WERI-Rb-1 (cell line): ENCODE data around the gene PLCXD1.
"Not testable (repeated sequence)": the region's sequence is repeated elsewhere in the genome, so short reads cannot be mapped to it uniquely, and the experiment has no call there.

ENCODE experiments used
- DNase-seq: peaks from one replicate; pipeline ENCODE4 v3.0.0-alpha.2; 2020
- H3K27ac ChIP-seq: fragments of 250-450 bp; sonication (Bioruptor Pico); 2 replicates; pipeline ENCODE4 v1.5.1; 2020; ENCODE audit warnings: mild to moderate bottlenecking, moderate library complexity
- H3K27me3 ChIP-seq: fragments of 250-450 bp; sonication (Bioruptor Pico); 2 replicates; pipeline ENCODE4 v1.5.1; 2021; ENCODE audit warnings: mild to moderate bottlenecking, low read depth, moderate library complexity; ENCODE audit not compliant: insufficient read depth, severe bottlenecking
- H3K36me3 ChIP-seq: fragments of 250-450 bp; sonication (Bioruptor Pico); 2 replicates; pipeline ENCODE4 v1.5.1; 2020; ENCODE audit warnings: mild to moderate bottlenecking, moderate library complexity
- H3K4me3 ChIP-seq: 2 replicates; pipeline ENCODE4 v1.5.1; 2011; ENCODE audit warnings: low read depth, mild to moderate bottlenecking, control low read depth, low read length
- H3K9me3 ChIP-seq: fragments of 250-450 bp; sonication (Bioruptor Pico); 2 replicates; pipeline ENCODE4 v1.5.1; 2021; ENCODE audit warnings: mild to moderate bottlenecking, moderate library complexity; ENCODE audit not compliant: severe bottlenecking
- CTCF ChIP-seq: IDR thresholded peaks from 2 replicates; pipeline ENCODE4 v1.5.1; 2011; ENCODE audit warnings: low read depth, mild to moderate bottlenecking, control low read depth, inconsistent platforms, low read length

The PLCXD1 gene

DNA sequence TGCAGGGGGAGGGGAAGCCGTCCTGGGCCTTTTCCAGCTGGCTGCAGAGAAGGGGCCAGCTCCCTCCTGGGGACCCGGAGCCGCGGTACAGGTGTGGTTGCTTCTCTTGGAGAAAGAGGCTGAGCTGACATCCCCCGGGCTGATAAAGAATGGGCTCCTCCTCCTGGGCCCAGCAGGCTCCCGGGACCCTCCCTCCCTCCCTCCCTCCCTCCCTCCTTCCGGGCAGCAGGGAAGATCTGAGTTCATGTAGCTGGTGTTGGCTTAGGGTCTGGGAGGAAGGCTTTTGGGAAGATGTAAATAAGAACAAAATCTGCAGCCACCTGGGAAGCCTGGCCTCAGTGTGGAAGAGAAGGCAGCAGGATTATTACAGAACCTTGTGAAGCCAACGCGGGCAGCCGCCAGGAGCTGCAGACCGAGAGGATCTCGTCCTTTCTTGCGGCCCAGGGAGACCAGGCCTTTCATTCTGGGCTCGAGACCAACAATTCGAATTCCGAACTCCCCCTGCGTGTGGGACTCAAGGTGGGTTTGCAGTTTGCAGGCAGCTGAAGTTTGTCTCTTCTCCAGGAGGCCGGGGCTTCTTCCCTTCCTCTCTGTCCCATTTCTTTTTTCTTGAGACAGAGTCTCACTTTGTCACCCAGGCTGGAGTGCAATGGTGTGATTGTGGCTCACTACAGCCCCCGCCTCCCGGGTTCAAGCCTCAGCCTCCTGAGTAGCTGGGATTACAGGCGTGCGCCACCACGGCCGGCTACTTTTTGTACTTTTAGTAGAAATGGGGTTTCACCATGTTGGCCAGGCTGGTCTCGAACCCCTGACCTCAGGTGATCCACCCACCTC, at the start of gene PLCXD1:
PLCXD1 (plus strand) TSS at position 216 of the 834 bp plus-strand sequence. CDS start 2,807 bp downstream, outside the sequence.
- H3K4me3 ChIP-seq, result peak within 1 kb of the TSS; percentile 64
- peak within 1 kb of the TSS; percentile 88 for H3K27ac ChIP-seq
- peak; percentile 92 for DNase-seq
- no peaks in the 10 kb centered on the region for H3K27me3 ChIP-seq
- no peaks in the 10 kb centered on the region for H3K9me3 ChIP-seq
- H3K36me3 ChIP-seq, result peaks cover 26% of the 10 kb centered on the region
- TF ChIP-seq CTCF, result no peak

DNA sequence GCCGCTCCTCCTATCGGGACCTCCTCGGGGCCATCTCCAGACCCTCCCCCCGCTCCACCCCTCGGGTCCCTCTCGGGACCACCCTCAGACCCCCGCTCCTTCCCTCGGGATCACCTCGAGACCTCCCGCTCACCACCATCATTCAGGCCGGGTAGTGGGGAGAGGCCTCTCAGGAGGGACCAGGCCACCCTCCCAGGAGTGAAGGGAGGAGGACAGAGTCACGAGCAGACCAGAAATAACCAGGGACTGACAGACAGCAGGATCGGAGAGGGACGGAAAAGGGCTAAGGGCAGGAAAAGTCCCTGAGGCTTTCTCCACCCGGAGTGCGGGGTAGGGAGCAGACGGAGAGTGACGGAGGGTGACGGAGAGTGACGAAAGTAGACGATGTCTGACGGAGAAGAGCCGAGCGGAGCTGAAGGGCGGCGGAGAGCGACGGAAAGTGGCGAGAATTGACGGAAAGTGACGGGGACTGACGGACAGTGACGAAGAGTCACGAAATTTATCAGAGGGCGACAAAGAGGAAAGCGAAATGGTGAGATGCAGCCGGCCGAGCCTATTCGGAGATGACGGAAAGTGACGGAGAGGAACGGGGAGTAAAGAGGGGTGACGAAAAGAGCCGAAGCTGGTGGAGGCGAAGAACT, 49.4 kb upstream of the PLCXD1 start:
- H3K4me3 ChIP-seq, DNase-seq, H3K27ac ChIP-seq, H3K36me3 ChIP-seq, H3K9me3 ChIP-seq, H3K27me3 ChIP-seq: not testable (repeated sequence)

- H3K9me3 ChIP-seq, H3K27me3 ChIP-seq, H3K36me3 ChIP-seq, H3K27ac ChIP-seq, DNase-seq, H3K4me3 ChIP-seq: not testable (repeated sequence)
These were observed 48.9 kb upstream of the PLCXD1 start for GRCh38 chrX:232278-232655.

- H3K9me3 ChIP-seq, H3K27ac ChIP-seq, H3K36me3 ChIP-seq, DNase-seq, H3K27me3 ChIP-seq, H3K4me3 ChIP-seq: not testable (repeated sequence)
These were observed 45.0 kb upstream of the PLCXD1 start for GRCh38 chrX:236201-236600.

DNA sequence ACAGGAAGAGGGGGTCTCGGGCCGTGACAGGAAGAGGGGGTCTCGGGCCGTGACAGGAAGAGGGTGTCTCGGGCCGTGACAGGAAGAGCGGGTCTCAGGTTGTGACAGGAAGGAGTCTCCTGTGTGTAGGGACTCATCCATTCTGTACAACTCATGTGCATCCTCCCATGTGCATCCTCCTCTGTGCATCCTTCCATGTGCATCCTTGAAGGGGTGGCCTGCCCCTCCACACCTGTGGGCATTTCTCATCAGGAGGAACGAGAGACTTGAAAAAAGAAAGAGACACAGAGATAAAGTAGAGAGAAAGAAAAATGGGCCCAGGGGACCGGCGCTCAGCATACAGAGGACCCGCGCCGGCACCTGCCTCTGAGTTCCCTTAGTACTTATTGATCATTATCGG, 30.2 kb upstream of the PLCXD1 start:
- Histone ChIP-seq H3K9me3 (peaks cover 4% of the 10 kb centered on the region), H3K27ac (peak overlapping the region; percentile 54), H3K27me3 (no peaks in the 10 kb centered on the region), H3K36me3 (no peaks in the 10 kb centered on the region), H3K4me3 (no peak overlapping the region)
- no peak for TF ChIP-seq CTCF
- no peak for DNase-seq

- H3K9me3 ChIP-seq, H3K36me3 ChIP-seq, H3K4me3 ChIP-seq, H3K27me3 ChIP-seq: not testable (repeated sequence)
- H3K27ac ChIP-seq, result peak overlapping the region; percentile 54
- DNase-seq, result peak; percentile 43
These were observed 29.6 kb upstream of the PLCXD1 start for GRCh38 chrX:251396-252243.

DNA sequence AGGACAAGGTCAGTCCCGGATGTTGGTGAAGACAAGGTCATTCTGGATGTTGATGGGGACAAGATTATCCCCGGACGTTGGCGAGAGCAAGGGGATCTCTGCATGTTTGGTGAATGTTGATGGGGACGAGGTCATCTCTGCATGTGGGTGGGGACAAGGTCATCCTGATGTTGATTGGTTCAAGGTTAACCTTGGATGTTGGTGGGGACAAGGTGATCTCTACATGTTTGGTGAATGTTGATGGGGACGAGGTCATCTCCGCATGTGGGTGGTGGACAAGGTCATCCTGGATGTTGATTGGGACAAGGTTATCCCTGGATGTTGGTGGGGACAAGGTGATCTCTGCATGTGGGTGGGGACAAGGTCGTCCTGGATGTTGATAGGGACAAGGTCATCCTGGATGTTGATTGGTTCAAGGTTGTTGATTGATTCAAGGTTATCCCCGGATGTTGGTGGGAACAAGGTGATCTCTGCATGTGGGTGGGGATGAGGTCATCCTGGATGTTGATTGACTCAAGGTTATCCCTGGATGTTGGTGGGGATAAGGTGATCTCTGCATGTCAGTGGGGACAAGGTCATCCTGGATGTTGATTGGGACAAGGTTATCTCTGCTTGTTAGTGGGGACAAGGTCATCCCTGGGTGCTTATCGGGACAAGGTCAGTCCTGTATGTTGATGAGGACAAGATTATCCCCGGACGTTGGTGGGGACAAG, 28.8 kb upstream of the PLCXD1 start:
- peaks cover 4% of the 10 kb centered on the region for H3K9me3 ChIP-seq

More for the DNA sequence above, 28.8 kb upstream of the PLCXD1 start:
- H3K36me3 ChIP-seq, result no peaks in the 10 kb centered on the region
- no peak overlapping the region for H3K4me3 ChIP-seq
- no peaks in the 10 kb centered on the region for H3K27me3 ChIP-seq
- no peak overlapping the region for H3K27ac ChIP-seq
- no peak for TF ChIP-seq CTCF
- DNase-seq, result no peak
